HepG2 (cell line): ENCODE data around the gene CLDN24. TPM values are rescaled to one million over a fixed set of nuclear protein-coding genes. Genes with fewer than 3 reads are reported as not detected.

Experiments used
- ATAC-seq: fragments of 200-7000 bp; cut with Tn5 transposase; 3 replicates; pipeline ENCODE4 v1.9.1; 2020; ENCODE audit warnings: mild to moderate bottlenecking, moderate library complexity
- BruUV-seq: library from RNA; stranded (reverse); fragments of 400-500 nt; replicated peaks from 2 replicates; lab custom pipeline; 2021; lab: Mats Ljungman, UMichigan
- CTCF ChIA-PET: fragments of 300-600 bp; formaldehyde crosslinking; extraction: SDS; loops from one replicate; lab custom pipeline; 2021; ENCODE audit warnings: low total read pairs, inconsistent platforms, low intra/inter-chr PET ratio; lab: Yijun Ruan, JAX
- POLR2A ChIA-PET: fragments of 350-600 bp; sonication (Branson Sonifier 250); formaldehyde crosslinking; loops from one replicate; lab custom pipeline; 2020; ENCODE audit warnings: antibody characterized with exemption, inconsistent platforms; lab: Yijun Ruan, JAX
- DNase-seq: peaks from one replicate; pipeline ENCODE4 v3.0.0-alpha.2; 2015; ENCODE audit warnings: low spot score
- FAIRE-seq: peaks from 3 replicates; lab custom pipeline; 2011; peaks lifted over from hg19 to GRCh38; lab: Jason Lieb, UNC
- H2AFZ ChIP-seq: one replicate; pipeline ENCODE4 v1.6.1; 2011; ENCODE audit warnings: low read length, inconsistent platforms
- H3K27ac ChIP-seq: fragments of 300-600 bp; 3 replicates; pipeline ENCODE4 v1.8.0; 2011; ENCODE audit warnings: mixed run types, mild to moderate bottlenecking, mixed read lengths, low read length, inconsistent platforms; ENCODE audit not compliant: insufficient read depth; ENCODE audit errors: extremely low read length
- H3K27me3 ChIP-seq, 2 experiments: fragments of 200-600 bp in 1 of 2; 2 replicates in 1 of 2; 3 replicates in 1 of 2; pipeline versions ENCODE4 v1.6.0 to v1.8.0; 2011; ENCODE audit warnings: low read length in 2 of 2, mild to moderate bottlenecking in 2 of 2, moderate library complexity in 2 of 2, inconsistent platforms in 1 of 2; ENCODE audit not compliant: insufficient read depth in 2 of 2, control insufficient read depth in 1 of 2
- H3K36me3 ChIP-seq, 2 experiments: fragments of 200-600 bp in 1 of 2; replicated peaks in 1 of 2; 2 replicates in 1 of 2; 3 replicates in 1 of 2; pipeline versions ENCODE4 v1.5.1 to v1.8.0; 2011; ENCODE audit warnings: low read length in 2 of 2, inconsistent platforms in 1 of 2; ENCODE audit not compliant: insufficient read depth in 2 of 2, control insufficient read depth in 1 of 2
- H3K4me1 ChIP-seq: 2 replicates; pipeline ENCODE4 v1.5.1; 2012; ENCODE audit warnings: low read length, inconsistent platforms; ENCODE audit not compliant: insufficient read depth
- H3K4me2 ChIP-seq: 2 replicates; pipeline ENCODE4 v1.6.0; 2011; ENCODE audit warnings: low read depth, low read length, inconsistent platforms
- H3K4me3 ChIP-seq, 3 experiments: fragments of 200-600 bp in 1 of 3; sonication (generic), shearing (Covaris generic) in 1 of 3; replicated peaks in 1 of 3; 2 replicates each; pipeline ENCODE4 v1.5.1; 2011 to 2016; ENCODE audit warnings: low read length in 3 of 3, inconsistent platforms in 2 of 3, low read depth in 2 of 3, mild to moderate bottlenecking in 2 of 3, control low read depth in 1 of 3, mixed read lengths in 1 of 3; ENCODE audit not compliant: insufficient read depth in 1 of 3
- H3K79me2 ChIP-seq: one replicate; pipeline ENCODE4 v1.6.1; 2011; ENCODE audit warnings: low read length, inconsistent platforms; ENCODE audit not compliant: insufficient read depth
- H3K9ac ChIP-seq: 2 replicates; pipeline ENCODE4 v1.6.0; 2011; ENCODE audit warnings: mild to moderate bottlenecking, low read depth, low read length, inconsistent platforms; ENCODE audit not compliant: insufficient read depth
- H3K9me3 ChIP-seq: 2 replicates; pipeline ENCODE4 v1.5.1; 2012; ENCODE audit warnings: mild to moderate bottlenecking, low read length
- H4K20me1 ChIP-seq: 2 replicates; pipeline ENCODE4 v1.6.0; 2011; ENCODE audit warnings: inconsistent platforms, mild to moderate bottlenecking, low read length, moderate library complexity; ENCODE audit not compliant: insufficient read depth
- RFXAP ChIP-seq: sonication (generic); formaldehyde crosslinking; IDR thresholded peaks from 2 replicates; pipeline ENCODE4 v1.4.0; 2020; ENCODE audit warnings: missing genetic modification reagents, borderline replicate concordance
- ZEB1 ChIP-seq: IDR thresholded peaks from 2 replicates; pipeline ENCODE4 v1.6.1; 2012; ENCODE audit warnings: mild to moderate bottlenecking, low read depth, inconsistent platforms; ENCODE audit not compliant: insufficient replicate concordance
- ZFP36L1 ChIP-seq: sonication (generic); formaldehyde crosslinking; IDR thresholded peaks from 2 replicates; pipeline ENCODE4 v1.8.0; 2022; ENCODE audit warnings: mild to moderate bottlenecking, missing genetic modification reagents, moderate library complexity
- ZNF160 ChIP-seq: sonication (generic); formaldehyde crosslinking; IDR thresholded peaks from 2 replicates; pipeline ENCODE4 v1.8.0; 2022; ENCODE audit warnings: mild to moderate bottlenecking, inconsistent platforms, missing genetic modification reagents
- ZNF253 ChIP-seq: sonication (generic); formaldehyde crosslinking; IDR thresholded peaks from 2 replicates; pipeline ENCODE4 v1.8.0; 2022; ENCODE audit warnings: mild to moderate bottlenecking, missing genetic modification reagents, borderline replicate concordance
- ZSCAN29 ChIP-seq: sonication (generic); formaldehyde crosslinking; conservative IDR thresholded peaks from 2 replicates; pipeline ENCODE4 v1.4.0; 2020; ENCODE audit warnings: mild to moderate bottlenecking, missing genetic modification reagents
- WGBS: methylation state at CpG from one replicate; pipeline ENCODE4 v1.1.6; 2017; ENCODE audit warnings: low lambda C conversion rate; 5-methylcytosine and 5-hydroxymethylcytosine counted together
- in situ Hi-C: cut with HindIII; loops from 2 replicates; pipeline ENCODE4 v1.10.0; 2017; ENCODE audit warnings: low pct_unique_long_range_greater_than_20kb; ENCODE audit not compliant: extremely low pct_ligation_motif_present
- intact Hi-C: fragments of 100-400 bp; cut with micrococcal nuclease; formaldehyde crosslinking; loops from one replicate; pipeline ENCODE4 v1.10.0; 2022; ENCODE audit not compliant: unreplicated experiment
- polyA plus RNA-seq, 8 experiments: library from polyadenylated mRNA; depleted of rRNA in 3 of 8; stranded (reverse) in 7 of 8; unstranded in 1 of 8; fragments of >200 nt; fragmentation: Illumina TruSeq in 4 of 8; extraction: Trizol in 4 of 8; gene quantifications; 2 replicates each; pipeline versions ENCODE4 v1.2.1 to v1.2.3, GENCODE V29; 2011 to 2016; ENCODE audit warnings: low read depth in 4 of 8, missing spikeins in 1 of 8, mixed read lengths in 1 of 8; ENCODE audit not compliant: insufficient read depth in 1 of 8
- total RNA-seq, 5 experiments: library from RNA; depleted of rRNA; stranded (reverse); fragments of >200 nt; fragmentation: Illumina TruSeq; extraction: Trizol; gene quantifications; 2 replicates each; pipeline ENCODE4 v1.2.3, GENCODE V29; 2016; ENCODE audit warnings: low read depth in 1 of 5
- TF ChIP-seq, protein P1 (sequence below): sonication (generic); formaldehyde crosslinking; IDR thresholded peaks from 2 replicates; pipeline ENCODE4 v1.5.1; 2020; ENCODE audit warnings: mild to moderate bottlenecking, missing genetic modification reagents, moderate library complexity
- TF ChIP-seq, protein P2 (sequence below): sonication (generic); formaldehyde crosslinking; IDR thresholded peaks from 2 replicates; pipeline ENCODE4 v1.5.0; 2020; ENCODE audit warnings: mild to moderate bottlenecking, missing genetic modification reagents, moderate library complexity
- TF ChIP-seq, protein P3 (sequence below), 2 experiments: fragments of 450-650 bp in 1 of 2; sonication (generic) in 1 of 2; formaldehyde crosslinking; IDR thresholded peaks; 2 replicates each; pipeline versions ENCODE4 v1.5.0 to v1.8.0; 2020 to 2022; ENCODE audit warnings: mild to moderate bottlenecking in 1 of 2, missing genetic modification reagents in 1 of 2

Gene CLDN24
- total and polyA plus RNA-seq, 2 of the 13 experiments (the other 11 are each of a cell fraction or from before 2014, with no cell fraction given): not detected

DNA sequence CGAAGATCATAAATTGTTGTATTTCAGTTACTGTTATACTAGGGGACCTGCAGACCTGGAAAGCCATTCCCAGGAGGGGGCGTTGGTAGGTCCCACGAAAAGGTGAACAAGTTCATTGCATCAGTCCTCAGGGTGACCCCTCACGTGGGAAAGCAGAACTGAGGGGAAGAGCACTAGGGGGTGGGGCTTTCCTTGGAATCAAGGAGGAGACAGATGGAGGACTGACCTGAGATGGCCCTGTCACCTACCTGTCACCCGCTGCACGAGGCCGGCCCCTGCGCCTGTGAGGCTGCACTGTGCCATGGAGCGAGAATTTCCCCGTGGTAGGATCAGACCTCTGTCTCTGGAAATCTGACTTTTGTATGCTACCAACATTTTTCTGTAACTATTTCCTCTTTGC is 41.8 kb upstream of the CLDN24 start:
- Histone ChIP-seq H3K27ac (no peak overlapping the region), H3K4me2 (no peak overlapping the region), H3K79me2 (no peaks in the 10 kb centered on the region), H3K27me3 (no peaks in the 10 kb centered on the region), H3K36me3 (no peaks in the 10 kb centered on the region), H2AFZ (peak overlapping the region; percentile 48), H4K20me1 (no peaks in the 10 kb centered on the region), H3K9ac (no peak overlapping the region), H3K4me3 (no peak overlapping the region), H3K4me1 (peaks cover 33% of the 10 kb centered on the region), H3K9me3 (no peaks in the 10 kb centered on the region)
- in situ Hi-C loops (no loop called here), intact Hi-C loops (loop anchor here (2.0 to 5.0 kb wide), 2 partner anchors 33 to 43 kb away; no protein-coding TSS in a partner anchor)
- ATAC-seq (peak; percentile 14; the same call in 1 of the 3 replicates), DNase-seq (no peak), FAIRE-seq (no peak)
- TF ChIP-seq ZSCAN29 (CRISPR knock-in tag): no peak
- TF ChIP-seq ZFP36L1 (CRISPR knock-in tag): no peak
- TF ChIP-seq, protein P1, sequence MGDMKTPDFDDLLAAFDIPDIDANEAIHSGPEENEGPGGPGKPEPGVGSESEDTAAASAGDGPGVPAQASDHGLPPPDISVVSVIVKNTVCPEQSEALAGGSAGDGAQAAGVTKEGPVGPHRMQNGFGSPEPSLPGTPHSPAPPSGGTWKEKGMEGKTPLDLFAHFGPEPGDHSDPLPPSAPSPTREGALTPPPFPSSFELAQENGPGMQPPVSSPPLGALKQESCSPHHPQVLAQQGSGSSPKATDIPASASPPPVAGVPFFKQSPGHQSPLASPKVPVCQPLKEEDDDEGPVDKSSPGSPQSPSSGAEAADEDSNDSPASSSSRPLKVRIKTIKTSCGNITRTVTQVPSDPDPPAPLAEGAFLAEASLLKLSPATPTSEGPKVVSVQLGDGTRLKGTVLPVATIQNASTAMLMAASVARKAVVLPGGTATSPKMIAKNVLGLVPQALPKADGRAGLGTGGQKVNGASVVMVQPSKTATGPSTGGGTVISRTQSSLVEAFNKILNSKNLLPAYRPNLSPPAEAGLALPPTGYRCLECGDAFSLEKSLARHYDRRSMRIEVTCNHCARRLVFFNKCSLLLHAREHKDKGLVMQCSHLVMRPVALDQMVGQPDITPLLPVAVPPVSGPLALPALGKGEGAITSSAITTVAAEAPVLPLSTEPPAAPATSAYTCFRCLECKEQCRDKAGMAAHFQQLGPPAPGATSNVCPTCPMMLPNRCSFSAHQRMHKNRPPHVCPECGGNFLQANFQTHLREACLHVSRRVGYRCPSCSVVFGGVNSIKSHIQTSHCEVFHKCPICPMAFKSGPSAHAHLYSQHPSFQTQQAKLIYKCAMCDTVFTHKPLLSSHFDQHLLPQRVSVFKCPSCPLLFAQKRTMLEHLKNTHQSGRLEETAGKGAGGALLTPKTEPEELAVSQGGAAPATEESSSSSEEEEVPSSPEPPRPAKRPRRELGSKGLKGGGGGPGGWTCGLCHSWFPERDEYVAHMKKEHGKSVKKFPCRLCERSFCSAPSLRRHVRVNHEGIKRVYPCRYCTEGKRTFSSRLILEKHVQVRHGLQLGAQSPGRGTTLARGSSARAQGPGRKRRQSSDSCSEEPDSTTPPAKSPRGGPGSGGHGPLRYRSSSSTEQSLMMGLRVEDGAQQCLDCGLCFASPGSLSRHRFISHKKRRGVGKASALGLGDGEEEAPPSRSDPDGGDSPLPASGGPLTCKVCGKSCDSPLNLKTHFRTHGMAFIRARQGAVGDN (CRISPR knock-in tag): 0 out of 2 replicates have a peak, but pooled peaks have one; percentile 14
- no peak for TF ChIP-seq ZNF160 (CRISPR knock-in tag)
- TF ChIP-seq, protein P2, sequence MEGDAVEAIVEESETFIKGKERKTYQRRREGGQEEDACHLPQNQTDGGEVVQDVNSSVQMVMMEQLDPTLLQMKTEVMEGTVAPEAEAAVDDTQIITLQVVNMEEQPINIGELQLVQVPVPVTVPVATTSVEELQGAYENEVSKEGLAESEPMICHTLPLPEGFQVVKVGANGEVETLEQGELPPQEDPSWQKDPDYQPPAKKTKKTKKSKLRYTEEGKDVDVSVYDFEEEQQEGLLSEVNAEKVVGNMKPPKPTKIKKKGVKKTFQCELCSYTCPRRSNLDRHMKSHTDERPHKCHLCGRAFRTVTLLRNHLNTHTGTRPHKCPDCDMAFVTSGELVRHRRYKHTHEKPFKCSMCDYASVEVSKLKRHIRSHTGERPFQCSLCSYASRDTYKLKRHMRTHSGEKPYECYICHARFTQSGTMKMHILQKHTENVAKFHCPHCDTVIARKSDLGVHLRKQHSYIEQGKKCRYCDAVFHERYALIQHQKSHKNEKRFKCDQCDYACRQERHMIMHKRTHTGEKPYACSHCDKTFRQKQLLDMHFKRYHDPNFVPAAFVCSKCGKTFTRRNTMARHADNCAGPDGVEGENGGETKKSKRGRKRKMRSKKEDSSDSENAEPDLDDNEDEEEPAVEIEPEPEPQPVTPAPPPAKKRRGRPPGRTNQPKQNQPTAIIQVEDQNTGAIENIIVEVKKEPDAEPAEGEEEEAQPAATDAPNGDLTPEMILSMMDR (CRISPR knock-in tag): peak; percentile 32
- no peak for TF ChIP-seq RFXAP (CRISPR knock-in tag)
- no peak for TF ChIP-seq ZNF253 (CRISPR knock-in tag)
- no peak for TF ChIP-seq ZEB1
- TF ChIP-seq, protein P3, sequence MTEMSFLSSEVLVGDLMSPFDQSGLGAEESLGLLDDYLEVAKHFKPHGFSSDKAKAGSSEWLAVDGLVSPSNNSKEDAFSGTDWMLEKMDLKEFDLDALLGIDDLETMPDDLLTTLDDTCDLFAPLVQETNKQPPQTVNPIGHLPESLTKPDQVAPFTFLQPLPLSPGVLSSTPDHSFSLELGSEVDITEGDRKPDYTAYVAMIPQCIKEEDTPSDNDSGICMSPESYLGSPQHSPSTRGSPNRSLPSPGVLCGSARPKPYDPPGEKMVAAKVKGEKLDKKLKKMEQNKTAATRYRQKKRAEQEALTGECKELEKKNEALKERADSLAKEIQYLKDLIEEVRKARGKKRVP (CRISPR knock-in tag; IDR thresholded peaks at IDR 0.05): peak in 1 of 2 experiments; percentile 73; a peak in 2 of 4 replicates
- no TSS peak for BruUV-seq
- 50% methylated on average over 10 of the region's 10 CpGs for WGBS
- ChIA-PET POLR2A (no interaction called here), CTCF (no interaction called here)
